ENCODE measurements around the gene EDC4.

DNA sequence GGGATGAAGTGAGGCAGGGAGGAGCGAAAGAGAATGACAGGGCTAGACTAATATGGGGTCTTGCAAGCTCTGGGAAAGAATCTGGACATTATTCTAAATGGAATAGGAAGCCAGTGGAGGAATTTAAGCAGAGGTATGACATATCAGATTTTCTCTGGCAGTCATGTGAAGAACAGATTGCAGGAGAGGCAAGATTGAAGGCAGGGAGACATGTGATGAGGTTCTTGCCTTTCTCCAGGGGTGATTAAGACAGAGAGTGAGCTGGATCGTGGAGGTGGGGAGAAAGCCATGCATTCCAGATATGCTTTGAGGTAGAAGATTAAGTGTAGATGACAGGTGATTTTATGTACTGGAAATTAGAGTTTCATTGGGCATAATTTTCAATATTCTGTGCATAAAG, 35.0 kb upstream of the EDC4 start:
- TF ChIP-seq, protein P1, sequence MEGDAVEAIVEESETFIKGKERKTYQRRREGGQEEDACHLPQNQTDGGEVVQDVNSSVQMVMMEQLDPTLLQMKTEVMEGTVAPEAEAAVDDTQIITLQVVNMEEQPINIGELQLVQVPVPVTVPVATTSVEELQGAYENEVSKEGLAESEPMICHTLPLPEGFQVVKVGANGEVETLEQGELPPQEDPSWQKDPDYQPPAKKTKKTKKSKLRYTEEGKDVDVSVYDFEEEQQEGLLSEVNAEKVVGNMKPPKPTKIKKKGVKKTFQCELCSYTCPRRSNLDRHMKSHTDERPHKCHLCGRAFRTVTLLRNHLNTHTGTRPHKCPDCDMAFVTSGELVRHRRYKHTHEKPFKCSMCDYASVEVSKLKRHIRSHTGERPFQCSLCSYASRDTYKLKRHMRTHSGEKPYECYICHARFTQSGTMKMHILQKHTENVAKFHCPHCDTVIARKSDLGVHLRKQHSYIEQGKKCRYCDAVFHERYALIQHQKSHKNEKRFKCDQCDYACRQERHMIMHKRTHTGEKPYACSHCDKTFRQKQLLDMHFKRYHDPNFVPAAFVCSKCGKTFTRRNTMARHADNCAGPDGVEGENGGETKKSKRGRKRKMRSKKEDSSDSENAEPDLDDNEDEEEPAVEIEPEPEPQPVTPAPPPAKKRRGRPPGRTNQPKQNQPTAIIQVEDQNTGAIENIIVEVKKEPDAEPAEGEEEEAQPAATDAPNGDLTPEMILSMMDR (conservative IDR thresholded peaks at IDR 0.05; ENCODE audit: low read depth in 2 of 2): no peak
- TF ChIP-seq, protein P2, sequence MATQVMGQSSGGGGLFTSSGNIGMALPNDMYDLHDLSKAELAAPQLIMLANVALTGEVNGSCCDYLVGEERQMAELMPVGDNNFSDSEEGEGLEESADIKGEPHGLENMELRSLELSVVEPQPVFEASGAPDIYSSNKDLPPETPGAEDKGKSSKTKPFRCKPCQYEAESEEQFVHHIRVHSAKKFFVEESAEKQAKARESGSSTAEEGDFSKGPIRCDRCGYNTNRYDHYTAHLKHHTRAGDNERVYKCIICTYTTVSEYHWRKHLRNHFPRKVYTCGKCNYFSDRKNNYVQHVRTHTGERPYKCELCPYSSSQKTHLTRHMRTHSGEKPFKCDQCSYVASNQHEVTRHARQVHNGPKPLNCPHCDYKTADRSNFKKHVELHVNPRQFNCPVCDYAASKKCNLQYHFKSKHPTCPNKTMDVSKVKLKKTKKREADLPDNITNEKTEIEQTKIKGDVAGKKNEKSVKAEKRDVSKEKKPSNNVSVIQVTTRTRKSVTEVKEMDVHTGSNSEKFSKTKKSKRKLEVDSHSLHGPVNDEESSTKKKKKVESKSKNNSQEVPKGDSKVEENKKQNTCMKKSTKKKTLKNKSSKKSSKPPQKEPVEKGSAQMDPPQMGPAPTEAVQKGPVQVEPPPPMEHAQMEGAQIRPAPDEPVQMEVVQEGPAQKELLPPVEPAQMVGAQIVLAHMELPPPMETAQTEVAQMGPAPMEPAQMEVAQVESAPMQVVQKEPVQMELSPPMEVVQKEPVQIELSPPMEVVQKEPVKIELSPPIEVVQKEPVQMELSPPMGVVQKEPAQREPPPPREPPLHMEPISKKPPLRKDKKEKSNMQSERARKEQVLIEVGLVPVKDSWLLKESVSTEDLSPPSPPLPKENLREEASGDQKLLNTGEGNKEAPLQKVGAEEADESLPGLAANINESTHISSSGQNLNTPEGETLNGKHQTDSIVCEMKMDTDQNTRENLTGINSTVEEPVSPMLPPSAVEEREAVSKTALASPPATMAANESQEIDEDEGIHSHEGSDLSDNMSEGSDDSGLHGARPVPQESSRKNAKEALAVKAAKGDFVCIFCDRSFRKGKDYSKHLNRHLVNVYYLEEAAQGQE (IDR thresholded peaks at IDR 0.05; ENCODE audit: unreplicated experiment): no peak

Measured in GM23338 (cell line).